Measurements from ENCODE around the gene ACTL6B.
A peak's percentile ranks its signal among the peaks of the same experiment; 100 is the strongest.
"Not testable (repeated sequence)": the region's sequence is repeated elsewhere in the genome, so short reads cannot be mapped to it uniquely, and the experiment has no call there.

The ACTL6B gene

GRCh38 chr7:100655908-100656674 lies at the start of gene ACTL6B:
ACTL6B (minus strand) TSS chr7:100656448; CDS start chr7:100656354, 94 bp downstream.
- DNase-seq (ENCODE audit: low spot score) = peak; percentile 93

GRCh38 chr7:100705320-100705752 lies 49.1 kb upstream of the ACTL6B start:
- peak; percentile 93 for DNase-seq (ENCODE audit: low spot score)

- not testable (repeated sequence) for DNase-seq (ENCODE audit: low spot score)
Observed at GRCh38 chr7:100701089-100701488, 44.8 kb upstream of the ACTL6B start.

GRCh38 chr7:100699018-100699417 lies 42.8 kb upstream of the ACTL6B start:
- DNase-seq (ENCODE audit: low spot score) = no peak

GRCh38 chr7:100696123-100696521 lies 39.9 kb upstream of the ACTL6B start:
- no peak for DNase-seq (ENCODE audit: low spot score)

GRCh38 chr7:100694098-100694745 lies 38.0 kb upstream of the ACTL6B start, which contains the start of gene GIGYF1:
GIGYF1 (minus strand) TSS chr7:100694250; CDS start chr7:100688238, 6,012 bp downstream.
- peak; percentile 86 for DNase-seq (ENCODE audit: low spot score)

- DNase-seq (ENCODE audit: low spot score) = no peak
Observed at GRCh38 chr7:100693312-100694097, 37.3 kb upstream of the ACTL6B start.

GRCh38 chr7:100692578-100692961 lies 36.3 kb upstream of the ACTL6B start:
- no peak for DNase-seq (ENCODE audit: low spot score)

GRCh38 chr7:100691676-100692577 lies 35.7 kb upstream of the ACTL6B start:
- DNase-seq (ENCODE audit: low spot score) = peak; percentile 93

GRCh38 chr7:100689230-100690135 lies 33.2 kb upstream of the ACTL6B start:
- no peak for DNase-seq (ENCODE audit: low spot score)

GRCh38 chr7:100688326-100688860 lies 32.1 kb upstream of the ACTL6B start:
- no peak for DNase-seq (ENCODE audit: low spot score)

GRCh38 chr7:100687751-100688300 lies 31.6 kb upstream of the ACTL6B start:
- DNase-seq (ENCODE audit: low spot score) = no peak

GRCh38 chr7:100687261-100687660 lies 31.0 kb upstream of the ACTL6B start:
- no peak for DNase-seq (ENCODE audit: low spot score)

GRCh38 chr7:100686822-100687211 lies 30.6 kb upstream of the ACTL6B start:
- no peak for DNase-seq (ENCODE audit: low spot score)

GRCh38 chr7:100686201-100686821 lies 30.1 kb upstream of the ACTL6B start:
- no peak for DNase-seq (ENCODE audit: low spot score)

GRCh38 chr7:100685631-100686145 lies 29.4 kb upstream of the ACTL6B start:
- DNase-seq (ENCODE audit: low spot score) = no peak

- no peak for DNase-seq (ENCODE audit: low spot score)
Observed at GRCh38 chr7:100685049-100685605, 28.9 kb upstream of the ACTL6B start.

GRCh38 chr7:100684534-100685042 lies 28.3 kb upstream of the ACTL6B start:
- no peak for DNase-seq (ENCODE audit: low spot score)
